HG02610 (cell line): ENCODE measurements around the gene IFIT1.

Experiments used
- ATAC-seq: cut with Tn5 transposase; IDR thresholded peaks from one replicate; pipeline ENCODE4 v1.9.1; 2021; ENCODE audit warnings: mild to moderate bottlenecking, moderate library complexity; ENCODE audit not compliant: unreplicated experiment

IFIT1 gene

GRCh38 chr10:89391907-89392756 lies at the start of gene IFIT1:
TSS of gene IFIT1 (plus strand) at chr10:89392623. CDS start at chr10:89392713, 90 bp downstream.
- ATAC-seq, result peak; percentile 83

- no peak for ATAC-seq
These were observed 49.2 kb upstream of the IFIT1 start for GRCh38 chr10:89343089-89343767.

GRCh38 chr10:89344156-89344555 lies 48.3 kb upstream of the IFIT1 start:
- no peak for ATAC-seq

DNA sequence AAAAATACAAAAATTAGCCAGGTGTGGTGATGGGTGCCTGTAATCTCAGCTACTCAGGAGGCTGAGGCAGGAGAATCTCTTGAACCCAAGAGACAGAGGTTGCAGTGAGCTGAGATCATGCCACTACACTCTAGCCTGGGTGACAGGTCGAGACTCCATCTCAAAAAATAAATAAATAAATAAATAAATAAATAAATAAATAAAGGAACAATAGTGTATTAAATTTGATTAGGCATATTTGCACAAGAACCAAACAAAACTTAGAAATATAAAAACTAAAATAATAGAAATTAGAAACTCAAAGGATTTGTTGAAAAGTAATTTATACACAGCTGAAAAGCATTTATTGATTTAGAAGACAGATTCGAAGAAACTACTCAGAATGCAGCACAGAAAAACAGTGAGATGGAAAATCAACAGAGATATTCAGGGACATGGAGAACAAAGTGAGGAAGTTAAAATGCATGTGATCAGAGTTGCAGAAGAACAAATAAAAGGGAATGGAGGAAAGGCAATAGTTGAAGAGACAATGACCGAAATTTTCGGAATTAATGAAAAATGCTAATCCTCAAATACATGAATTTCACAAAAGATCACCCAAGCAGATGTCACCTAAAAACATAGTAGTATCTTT lies 46.9 kb upstream of the IFIT1 start:
- ATAC-seq, result no peak

DNA sequence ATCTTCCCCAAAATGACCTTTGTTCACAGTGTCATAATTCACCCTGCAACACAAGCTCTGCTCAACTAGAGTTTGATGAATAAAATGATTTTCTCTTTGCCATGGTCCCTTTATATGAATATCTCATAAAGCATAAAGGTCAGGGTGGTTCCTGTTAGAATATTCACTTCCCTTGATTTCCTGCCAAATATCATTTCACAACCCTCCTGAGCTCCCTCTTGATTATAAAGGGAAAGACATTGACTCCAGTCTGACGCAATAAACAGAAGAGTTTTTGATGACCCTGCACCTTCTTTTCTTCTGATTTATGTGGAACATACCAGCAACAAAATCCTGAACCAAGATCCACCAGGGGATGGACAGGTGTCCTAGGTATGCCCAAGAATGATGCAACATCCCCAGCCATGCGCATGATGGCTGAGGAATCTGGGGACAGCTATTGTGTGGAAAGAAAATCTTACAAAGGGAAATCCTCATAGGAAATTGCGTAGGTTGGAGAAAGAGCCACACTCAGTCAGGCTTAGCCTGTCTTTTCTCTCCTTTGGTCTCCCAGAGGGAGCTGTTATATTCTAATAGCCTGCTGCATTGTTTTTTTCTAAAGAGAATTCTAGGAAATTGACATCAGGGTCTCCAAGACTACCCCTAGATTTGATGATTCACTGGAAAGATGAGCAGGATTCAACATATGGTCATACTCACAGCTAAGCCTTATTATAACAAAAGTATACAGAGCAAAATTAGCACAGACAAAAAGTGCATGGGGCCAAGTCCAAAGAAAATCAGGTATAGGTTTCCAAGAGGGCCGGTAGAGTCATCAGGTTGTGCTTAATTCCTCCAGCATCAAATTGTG lies 45.8 kb upstream of the IFIT1 start:
- ATAC-seq, result no peak

GRCh38 chr10:89347701-89348457 lies 44.5 kb upstream of the IFIT1 start:
- no peak for ATAC-seq

DNA sequence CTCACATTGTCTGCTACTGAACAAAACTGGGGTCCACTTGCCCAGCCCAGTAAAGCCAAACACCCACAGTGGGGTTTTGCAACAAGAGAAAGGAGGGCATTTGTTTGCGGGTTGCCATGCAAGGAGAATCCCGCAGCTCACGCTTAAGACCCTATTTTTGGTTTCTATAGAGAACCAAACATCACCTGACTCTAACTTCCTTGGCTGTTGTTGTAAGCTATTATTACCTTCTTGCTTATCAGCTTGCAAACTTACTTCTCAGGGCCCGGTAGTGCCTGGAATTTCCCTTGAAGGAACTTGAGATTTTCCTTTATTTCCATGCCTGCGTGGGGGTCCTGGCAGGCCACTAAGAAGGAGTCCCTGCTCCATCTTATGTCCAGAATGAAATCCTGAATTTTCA lies 43.9 kb upstream of the IFIT1 start:
- no peak for ATAC-seq

DNA sequence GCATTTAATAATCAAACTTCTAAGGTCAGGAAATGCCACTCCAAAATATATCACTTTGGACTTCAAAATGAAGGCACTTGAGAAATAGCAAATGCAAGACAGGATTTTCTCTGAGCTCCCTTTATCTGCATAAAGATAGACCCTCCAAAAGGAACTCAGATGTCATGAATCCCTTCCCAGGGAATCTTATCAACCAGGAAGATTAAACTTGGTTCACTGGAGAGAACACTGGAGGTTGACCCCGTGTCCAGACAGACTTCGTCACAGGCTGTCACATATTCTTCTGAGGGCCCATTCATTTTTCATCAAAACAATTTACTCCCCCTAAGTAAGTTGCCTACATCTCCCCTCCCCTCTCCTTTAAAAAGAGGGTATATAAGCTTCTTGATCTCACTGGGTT lies 43.4 kb upstream of the IFIT1 start:
- ATAC-seq, result no peak

DNA sequence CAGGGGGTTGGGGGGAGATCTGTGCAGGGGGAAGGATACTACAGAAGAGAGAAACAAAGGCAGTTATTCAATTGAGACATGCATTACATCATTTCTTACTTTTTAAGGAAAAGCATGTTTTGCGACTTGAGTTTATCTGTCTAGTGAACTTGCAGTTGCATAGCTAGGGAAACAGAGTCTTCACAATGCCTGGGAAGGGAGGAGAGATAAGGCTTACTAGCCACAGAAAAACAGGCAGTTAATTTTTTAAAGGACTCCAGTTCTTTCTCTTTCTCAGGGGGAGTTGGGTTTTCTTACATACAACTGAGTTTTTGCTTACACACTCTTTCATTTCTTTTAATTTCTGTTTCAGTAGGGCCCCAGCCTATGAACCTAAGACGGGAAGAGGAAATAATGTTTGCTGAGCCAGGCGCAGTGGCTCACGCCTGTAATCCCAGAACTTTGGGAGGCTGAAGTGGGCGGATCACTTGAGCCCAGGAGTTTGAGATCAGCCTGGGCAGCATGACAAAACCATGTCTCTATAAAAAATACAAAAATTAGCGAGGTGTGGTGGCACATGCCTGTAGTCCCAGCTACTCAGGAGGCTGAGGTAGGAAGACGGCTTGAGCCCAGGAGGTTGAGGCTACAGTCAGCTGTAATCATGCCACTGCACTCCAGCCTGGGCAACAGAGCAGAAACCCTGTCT lies 41.6 kb upstream of the IFIT1 start:
- ATAC-seq, result peak; percentile 29

GRCh38 chr10:89351412-89351779 lies 41.0 kb upstream of the IFIT1 start:
- ATAC-seq, result peak; percentile 82

- peak; percentile 36 for ATAC-seq
These were observed 40.4 kb upstream of the IFIT1 start for GRCh38 chr10:89351780-89352597.

DNA sequence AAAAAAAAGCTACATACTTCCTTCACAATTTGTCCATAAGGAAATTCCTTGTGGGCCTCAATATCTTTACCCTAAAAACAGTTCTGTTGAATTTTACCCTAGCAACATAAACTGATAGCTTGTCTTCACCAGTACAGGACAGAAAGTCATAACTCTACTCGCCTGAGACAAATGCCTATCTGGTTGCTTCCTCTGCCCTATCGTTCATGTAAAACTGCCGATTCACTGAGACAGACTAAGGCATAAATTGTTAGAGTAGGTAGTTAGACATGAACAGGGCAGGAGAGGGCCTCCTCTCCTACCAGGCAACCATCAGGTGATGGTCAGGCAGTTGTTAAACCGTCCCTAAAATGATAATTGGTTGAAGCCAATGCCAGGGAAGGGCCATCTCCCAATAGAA lies 39.6 kb upstream of the IFIT1 start:
- no peak for ATAC-seq

DNA sequence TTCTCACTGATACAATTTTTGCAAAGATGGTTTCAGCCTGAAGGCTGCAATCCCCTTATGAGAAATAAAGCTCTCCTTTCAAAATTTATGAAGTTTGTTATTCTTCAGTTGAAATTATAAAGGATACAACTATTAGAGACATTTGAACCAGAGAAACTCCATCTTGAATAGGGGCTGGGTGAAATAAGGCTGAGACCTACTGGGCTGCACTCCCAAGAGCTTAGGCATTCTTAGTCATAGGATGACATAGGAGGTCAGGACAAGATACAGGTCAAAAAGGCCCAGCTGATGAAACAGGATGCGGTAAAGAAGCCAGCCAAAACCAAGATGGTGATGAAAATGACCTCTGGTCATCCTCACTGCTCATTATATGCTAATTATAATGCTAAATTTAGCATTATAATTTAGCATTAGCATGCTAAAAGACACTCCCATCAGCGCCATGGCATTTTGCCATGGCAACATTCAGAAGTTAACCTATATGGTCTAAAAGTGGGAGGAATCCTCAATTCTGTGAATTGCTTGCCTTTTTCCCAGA lies 37.0 kb upstream of the IFIT1 start:
- ATAC-seq, result no peak

- no peak for ATAC-seq
These were observed 35.3 kb upstream of the IFIT1 start for GRCh38 chr10:89357096-89357495.

- ATAC-seq, result no peak
These were observed 34.4 kb upstream of the IFIT1 start for GRCh38 chr10:89357975-89358374.

DNA sequence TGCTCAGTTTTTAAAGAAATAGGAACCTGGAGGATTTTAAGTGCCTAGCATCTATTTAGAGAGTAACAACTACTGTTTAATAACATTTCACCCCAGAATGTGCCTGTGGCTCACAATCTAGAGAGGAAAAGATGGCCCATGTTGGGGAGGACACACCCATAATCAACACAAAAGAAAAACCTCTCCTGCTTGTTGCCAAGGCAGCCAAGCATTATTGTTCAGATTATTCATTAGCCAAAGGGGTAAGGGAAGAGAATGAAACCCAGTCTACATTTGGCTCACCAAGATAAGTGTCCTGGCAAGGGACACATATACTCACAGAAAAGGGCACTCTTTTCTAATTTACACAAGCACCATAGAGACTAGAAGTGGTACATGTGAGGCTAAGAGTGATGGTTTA lies 32.3 kb upstream of the IFIT1 start:
- ATAC-seq, result no peak

DNA sequence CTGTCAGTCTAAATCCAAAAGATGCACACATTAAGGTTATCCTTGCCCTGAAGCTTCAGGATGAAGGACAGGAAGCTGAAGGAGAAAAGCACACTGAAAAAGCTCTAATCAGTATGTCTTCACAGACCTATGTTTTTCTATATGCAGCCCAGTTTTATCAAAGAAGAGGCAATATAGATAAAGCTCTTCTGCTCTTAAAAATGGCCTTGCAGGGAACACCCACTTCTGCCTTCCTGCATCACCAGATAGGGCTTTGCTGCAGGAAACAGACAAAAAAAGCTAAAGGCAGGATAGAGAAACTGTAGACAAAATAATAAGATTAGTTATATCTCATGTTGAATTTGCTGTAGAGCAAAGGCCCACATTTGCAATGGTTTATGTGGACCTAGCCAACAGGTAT lies 29.5 kb upstream of the IFIT1 start:
- no peak for ATAC-seq

- peak; percentile 30 for ATAC-seq
These were observed 28.5 kb upstream of the IFIT1 start for GRCh38 chr10:89363729-89364442.
